AG09309 (cell line): Measurements from ENCODE around the gene ST3GAL3.

Experiments
- DNase-seq: peaks from one replicate; pipeline ENCODE4 v3.0.0-alpha.2; 2010; ENCODE audit warnings: low read depth
- H3K4me3 ChIP-seq: 2 replicates; pipeline ENCODE4 v1.5.1; 2011; ENCODE audit warnings: mild to moderate bottlenecking, low read depth, low read length, moderate library complexity; ENCODE audit not compliant: control insufficient read depth
- TF ChIP-seq, protein P1 (sequence below): IDR thresholded peaks from 2 replicates; pipeline ENCODE4 v1.5.1; 2011; ENCODE audit warnings: mild to moderate bottlenecking, low read depth, low read length, inconsistent platforms; ENCODE audit not compliant: insufficient read depth, control insufficient read depth; ENCODE audit errors: missing control alignments

Gene ST3GAL3

DNA sequence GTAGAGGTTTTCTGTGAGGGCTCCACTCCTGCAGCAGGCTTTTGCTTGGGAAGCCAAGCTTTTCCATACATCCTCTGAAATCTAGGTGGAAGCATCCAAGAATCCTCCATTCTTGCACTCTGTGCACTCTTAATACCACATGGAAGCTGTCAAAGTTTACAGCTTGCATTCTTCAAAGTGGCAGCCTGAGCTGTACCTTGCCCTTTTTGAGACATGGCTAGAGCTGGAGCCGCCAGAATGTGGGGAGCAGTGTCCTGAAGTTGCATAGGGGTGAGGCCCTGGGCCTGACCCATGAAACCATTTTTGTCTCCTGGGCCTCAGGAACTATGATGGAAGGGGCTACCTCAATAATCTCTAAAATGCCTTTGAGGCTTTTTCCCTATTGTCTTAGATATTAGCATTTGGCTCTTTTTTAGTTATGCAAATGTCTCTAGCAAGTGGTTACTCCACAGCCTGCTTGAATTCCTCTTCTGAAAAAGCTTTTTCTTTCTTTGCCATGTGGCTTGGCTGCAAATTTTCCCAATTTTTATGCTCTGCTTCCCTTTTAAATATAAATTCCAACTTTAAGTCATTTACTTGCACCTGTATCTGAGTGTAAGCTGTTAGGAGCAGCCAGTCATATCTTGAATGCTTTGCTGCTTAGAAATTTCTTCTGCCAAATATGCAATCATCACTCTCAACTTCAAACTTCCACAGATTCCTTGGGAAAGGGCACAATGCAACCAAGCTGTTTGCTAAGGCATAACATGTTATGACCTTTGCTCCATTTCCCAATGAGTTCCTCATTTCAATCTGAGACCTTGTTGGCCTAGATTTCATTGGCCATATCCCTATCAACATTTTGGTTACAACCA lies 134.2 kb downstream of the ST3GAL3 start:
- H3K4me3 ChIP-seq: no peak overlapping the region
- DNase-seq: no peak
- TF ChIP-seq, protein P1, sequence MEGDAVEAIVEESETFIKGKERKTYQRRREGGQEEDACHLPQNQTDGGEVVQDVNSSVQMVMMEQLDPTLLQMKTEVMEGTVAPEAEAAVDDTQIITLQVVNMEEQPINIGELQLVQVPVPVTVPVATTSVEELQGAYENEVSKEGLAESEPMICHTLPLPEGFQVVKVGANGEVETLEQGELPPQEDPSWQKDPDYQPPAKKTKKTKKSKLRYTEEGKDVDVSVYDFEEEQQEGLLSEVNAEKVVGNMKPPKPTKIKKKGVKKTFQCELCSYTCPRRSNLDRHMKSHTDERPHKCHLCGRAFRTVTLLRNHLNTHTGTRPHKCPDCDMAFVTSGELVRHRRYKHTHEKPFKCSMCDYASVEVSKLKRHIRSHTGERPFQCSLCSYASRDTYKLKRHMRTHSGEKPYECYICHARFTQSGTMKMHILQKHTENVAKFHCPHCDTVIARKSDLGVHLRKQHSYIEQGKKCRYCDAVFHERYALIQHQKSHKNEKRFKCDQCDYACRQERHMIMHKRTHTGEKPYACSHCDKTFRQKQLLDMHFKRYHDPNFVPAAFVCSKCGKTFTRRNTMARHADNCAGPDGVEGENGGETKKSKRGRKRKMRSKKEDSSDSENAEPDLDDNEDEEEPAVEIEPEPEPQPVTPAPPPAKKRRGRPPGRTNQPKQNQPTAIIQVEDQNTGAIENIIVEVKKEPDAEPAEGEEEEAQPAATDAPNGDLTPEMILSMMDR: no peak

DNA sequence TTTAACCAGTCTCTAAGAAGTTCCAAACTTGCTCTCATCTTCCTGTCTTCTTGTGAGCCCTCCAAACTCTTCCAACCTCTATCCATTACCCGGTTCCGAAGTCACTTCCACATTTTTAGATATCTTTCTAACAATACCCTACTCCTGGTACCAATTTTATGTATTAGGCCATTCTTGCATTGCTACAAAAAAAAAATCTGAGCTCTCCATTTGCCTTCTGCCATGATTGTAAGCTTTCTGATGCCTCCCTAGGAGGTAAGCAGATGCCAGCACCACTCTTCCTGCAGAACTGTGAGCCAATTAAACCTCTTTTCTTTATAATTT lies 134.8 kb downstream of the ST3GAL3 start:
- H3K4me3 ChIP-seq: no peak overlapping the region
- DNase-seq: no peak
- TF ChIP-seq, protein P1: no peak

DNA sequence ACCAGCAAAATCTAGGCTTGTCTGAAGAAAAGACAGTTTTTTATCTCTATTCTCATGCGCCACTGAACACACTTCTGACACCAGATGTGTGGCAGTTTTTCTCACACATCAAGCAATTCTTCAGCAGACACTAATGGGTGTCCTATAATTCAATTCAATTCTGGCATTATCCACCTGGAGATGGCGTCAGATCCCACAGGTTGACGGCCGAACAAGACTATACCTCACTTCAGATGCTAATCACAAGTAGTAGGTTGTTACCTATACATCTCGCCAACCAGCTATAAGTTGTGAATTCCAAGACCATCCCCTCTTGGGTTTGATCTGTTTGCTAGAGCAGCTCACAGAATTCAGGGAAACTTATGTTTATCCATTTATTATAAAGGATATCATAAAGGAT lies 136.3 kb downstream of the ST3GAL3 start:
- no peak overlapping the region for H3K4me3 ChIP-seq
- no peak for DNase-seq
- TF ChIP-seq, protein P1: no peak

DNA sequence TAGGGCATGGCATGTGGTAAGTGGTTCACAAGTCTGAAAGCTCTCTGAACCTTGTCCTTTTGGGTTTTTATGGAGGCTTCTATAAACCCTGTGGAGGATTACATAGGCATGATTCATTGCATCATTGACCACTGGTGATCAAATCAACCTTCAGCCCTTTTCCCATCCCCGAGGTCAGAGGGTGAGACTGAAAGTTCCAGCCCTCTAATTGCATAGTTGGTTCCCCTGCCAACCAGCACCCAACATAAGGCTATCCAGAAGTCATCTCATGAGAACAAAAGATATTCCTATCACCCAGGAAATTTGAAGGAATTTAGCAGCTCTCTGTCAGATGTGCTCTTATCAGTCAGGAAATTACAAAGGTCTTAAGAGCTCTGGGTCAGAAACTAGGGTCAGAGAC lies 136.8 kb downstream of the ST3GAL3 start:
- no peak for DNase-seq
- TF ChIP-seq, protein P1: no peak
- no peak overlapping the region for H3K4me3 ChIP-seq

DNA sequence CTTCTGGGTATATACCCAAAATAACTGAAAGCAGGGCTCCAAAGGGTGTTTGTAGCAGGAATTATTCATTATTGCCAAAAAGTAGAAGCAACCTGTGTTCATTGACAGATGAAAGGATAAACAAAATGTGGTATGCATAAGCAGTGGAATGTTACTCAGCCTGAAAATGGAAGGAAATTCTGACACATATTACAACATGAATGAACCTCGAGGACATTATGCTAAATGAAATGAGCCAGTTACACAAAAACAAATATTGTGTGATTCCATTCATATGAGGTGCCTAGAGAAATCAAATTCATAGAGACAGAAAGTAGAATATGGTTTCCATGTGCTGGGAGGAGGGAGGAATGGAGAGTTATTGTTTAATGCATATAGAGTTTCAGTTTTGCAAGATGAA lies 140.0 kb downstream of the ST3GAL3 start:
- H3K4me3 ChIP-seq: no peak overlapping the region
- TF ChIP-seq, protein P1: no peak
- no peak for DNase-seq

DNA sequence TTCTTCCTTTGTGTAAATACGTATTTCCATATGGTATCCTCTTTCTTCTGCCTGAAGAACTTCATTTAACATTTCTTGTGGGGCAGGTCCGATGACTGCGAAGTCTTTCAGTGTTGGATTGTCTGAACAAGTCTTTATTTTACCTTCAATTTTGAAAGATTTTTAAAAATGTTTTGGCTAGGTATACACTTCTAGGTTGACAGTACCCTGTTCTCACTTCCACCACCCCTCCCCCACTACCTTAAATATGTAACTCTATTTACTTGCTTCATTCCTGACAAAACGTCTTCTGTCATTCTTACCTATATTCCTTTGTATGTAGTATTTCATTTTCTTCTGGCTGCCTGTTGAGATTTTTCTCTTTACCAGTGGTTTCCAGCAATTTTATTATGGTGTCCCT lies 140.5 kb downstream of the ST3GAL3 start:
- TF ChIP-seq, protein P1: no peak
- DNase-seq: no peak
- no peak overlapping the region for H3K4me3 ChIP-seq
